ENCODE measurements around the gene MSI2.
A peak's percentile ranks its signal among the peaks of the same experiment; 100 is the strongest.

MSI2 gene

GRCh38 chr17:57550016-57550415 is 293.7 kb downstream of the MSI2 start:
- DNase-seq, result no peak

GRCh38 chr17:57550668-57551315 is 294.5 kb downstream of the MSI2 start:
- no peak for DNase-seq

GRCh38 chr17:57551321-57552079 is 295.2 kb downstream of the MSI2 start:
- no peak for DNase-seq

- DNase-seq, result peak; percentile 5
Measured at GRCh38 chr17:57552114-57552624, 295.8 kb downstream of the MSI2 start.

GRCh38 chr17:57553526-57553925 is 297.2 kb downstream of the MSI2 start:
- no peak for DNase-seq

GRCh38 chr17:57553991-57554825 is 297.9 kb downstream of the MSI2 start:
- no peak for DNase-seq

- no peak for DNase-seq
Measured at GRCh38 chr17:57554826-57555635, 298.7 kb downstream of the MSI2 start.

- DNase-seq, result no peak
Measured at GRCh38 chr17:57555636-57556175, 299.4 kb downstream of the MSI2 start.

- no peak for DNase-seq
Measured at GRCh38 chr17:57556320-57556719, 300.0 kb downstream of the MSI2 start.

GRCh38 chr17:57556977-57557376 is 300.7 kb downstream of the MSI2 start:
- DNase-seq, result no peak

- no peak for DNase-seq
Measured at GRCh38 chr17:57557416-57557815, 301.1 kb downstream of the MSI2 start.

GRCh38 chr17:57557834-57558681 is 301.7 kb downstream of the MSI2 start:
- DNase-seq, result no peak

GRCh38 chr17:57559226-57559625 is 302.9 kb downstream of the MSI2 start:
- no peak for DNase-seq

GRCh38 chr17:57559634-57560318 is 303.5 kb downstream of the MSI2 start:
- no peak for DNase-seq

- DNase-seq, result no peak
Measured at GRCh38 chr17:57560319-57560705, 304.0 kb downstream of the MSI2 start.

- DNase-seq, result no peak
Measured at GRCh38 chr17:57561072-57561861, 304.9 kb downstream of the MSI2 start.

GRCh38 chr17:57562184-57562698 is 305.9 kb downstream of the MSI2 start:
- DNase-seq, result no peak

- no peak for DNase-seq
Measured at GRCh38 chr17:57563958-57564357, 307.6 kb downstream of the MSI2 start.

GRCh38 chr17:57565176-57565575 is 308.9 kb downstream of the MSI2 start:
- DNase-seq, result no peak

GRCh38 chr17:57566721-57567120 is 310.4 kb downstream of the MSI2 start:
- no peak for DNase-seq
